C4-2B (cell line): Measurements from ENCODE around the gene ZNF837.

Source experiments
- H3K27ac ChIP-seq: fragments of 450-650 bp; 2 replicates; pipeline ENCODE4 v1.5.1; 2017
- ZFX ChIP-seq: fragments of 450-650 bp; IDR thresholded peaks from 2 replicates; pipeline ENCODE4 v1.6.1; 2017
- TF ChIP-seq, protein P1 (sequence below): fragments of 450-650 bp; conservative IDR thresholded peaks from 2 replicates; pipeline ENCODE4 v1.5.1; 2017; ENCODE audit warnings: mild to moderate bottlenecking

The ZNF837 gene

DNA sequence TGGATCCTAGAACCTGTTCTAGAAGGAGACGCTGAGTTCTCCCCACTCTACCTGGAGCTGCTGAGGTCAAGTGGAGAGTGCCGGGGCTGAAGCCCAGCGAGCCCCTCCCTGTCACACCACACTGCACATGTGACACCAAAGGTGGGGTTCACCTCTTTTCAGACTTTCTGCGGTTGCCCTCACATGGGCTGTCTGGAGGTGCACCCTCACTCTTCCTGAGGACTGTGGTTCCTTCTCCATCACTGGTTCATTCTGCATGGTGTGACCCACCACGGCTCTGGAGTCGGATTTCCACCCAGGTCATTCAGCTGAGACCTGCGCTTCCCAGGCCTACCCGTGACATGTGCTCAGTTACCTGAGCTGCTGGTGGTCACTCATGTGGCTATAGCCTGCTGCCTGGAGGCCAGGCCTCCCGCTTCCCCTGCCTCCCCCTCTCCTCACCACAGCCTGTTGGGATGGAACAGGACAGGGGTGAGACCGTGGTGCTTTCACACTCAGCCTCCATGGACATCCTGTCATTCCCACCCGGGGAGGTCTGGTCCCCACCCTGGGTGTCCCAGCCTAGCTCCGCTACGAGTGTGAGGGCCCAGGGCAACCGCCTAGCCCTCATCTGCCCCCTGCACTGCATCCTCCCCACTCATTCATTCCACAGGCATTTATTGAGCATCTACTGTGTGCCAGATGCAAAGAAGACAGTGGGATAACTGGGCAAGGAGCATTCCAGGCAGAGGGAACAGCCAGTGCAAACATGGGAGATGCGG lies 26.9 kb downstream of the ZNF837 start:
- TF ChIP-seq, protein P1, sequence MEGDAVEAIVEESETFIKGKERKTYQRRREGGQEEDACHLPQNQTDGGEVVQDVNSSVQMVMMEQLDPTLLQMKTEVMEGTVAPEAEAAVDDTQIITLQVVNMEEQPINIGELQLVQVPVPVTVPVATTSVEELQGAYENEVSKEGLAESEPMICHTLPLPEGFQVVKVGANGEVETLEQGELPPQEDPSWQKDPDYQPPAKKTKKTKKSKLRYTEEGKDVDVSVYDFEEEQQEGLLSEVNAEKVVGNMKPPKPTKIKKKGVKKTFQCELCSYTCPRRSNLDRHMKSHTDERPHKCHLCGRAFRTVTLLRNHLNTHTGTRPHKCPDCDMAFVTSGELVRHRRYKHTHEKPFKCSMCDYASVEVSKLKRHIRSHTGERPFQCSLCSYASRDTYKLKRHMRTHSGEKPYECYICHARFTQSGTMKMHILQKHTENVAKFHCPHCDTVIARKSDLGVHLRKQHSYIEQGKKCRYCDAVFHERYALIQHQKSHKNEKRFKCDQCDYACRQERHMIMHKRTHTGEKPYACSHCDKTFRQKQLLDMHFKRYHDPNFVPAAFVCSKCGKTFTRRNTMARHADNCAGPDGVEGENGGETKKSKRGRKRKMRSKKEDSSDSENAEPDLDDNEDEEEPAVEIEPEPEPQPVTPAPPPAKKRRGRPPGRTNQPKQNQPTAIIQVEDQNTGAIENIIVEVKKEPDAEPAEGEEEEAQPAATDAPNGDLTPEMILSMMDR, result no peak
- TF ChIP-seq ZFX, result no peak
- H3K27ac ChIP-seq, result no peak overlapping the region

DNA sequence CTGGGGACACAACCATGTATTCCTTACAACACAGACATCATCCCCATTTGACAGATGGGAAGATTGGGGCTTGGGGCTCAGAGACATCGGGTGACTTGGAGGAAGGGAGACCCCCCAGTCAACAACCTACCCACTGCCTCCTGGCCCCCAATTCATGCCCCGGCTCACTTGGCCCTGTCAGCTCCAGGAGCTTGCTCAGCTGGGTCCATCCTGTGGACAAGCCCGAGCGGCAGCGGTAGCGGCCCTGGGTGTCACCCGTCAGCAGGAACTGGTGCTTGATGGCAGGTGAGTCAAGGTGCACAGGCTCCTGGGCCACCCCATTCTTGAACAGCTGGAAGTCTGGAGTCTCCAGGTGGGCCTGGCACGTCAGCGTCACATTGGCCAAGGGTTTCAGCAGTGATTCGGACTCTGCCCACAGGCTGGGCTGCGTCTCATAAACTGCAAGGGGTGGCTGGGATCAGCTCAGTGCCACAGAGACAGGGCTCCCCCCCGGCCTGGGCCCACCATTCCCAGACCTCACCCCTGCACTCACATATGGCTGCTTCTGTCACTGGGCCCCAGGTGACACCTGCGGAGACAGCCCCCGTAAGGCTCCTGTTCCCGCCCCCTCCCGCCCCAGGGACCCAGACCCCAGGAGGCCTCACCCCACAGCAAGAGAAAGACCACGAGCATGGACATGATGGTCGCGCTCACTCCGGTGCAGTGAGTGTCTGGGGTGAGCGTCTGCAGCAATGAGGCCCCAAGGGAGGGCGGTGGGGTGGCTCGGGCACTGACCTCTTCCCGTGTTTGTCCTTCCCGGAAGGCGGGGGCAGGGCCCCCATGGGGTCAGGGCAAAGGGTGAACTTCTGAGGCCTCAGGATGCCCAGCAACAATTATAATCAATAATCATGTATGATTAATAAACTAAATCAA lies 27.8 kb downstream of the ZNF837 start, which contains the start of gene A1BG:
TSS of gene A1BG (minus strand) at position 733 of the 912 bp plus-strand sequence. CDS start at position 678, 55 bp downstream.
- no peak for TF ChIP-seq ZFX
- TF ChIP-seq, protein P1, result no peak
- H3K27ac ChIP-seq, result no peak within 1 kb of the TSS

DNA sequence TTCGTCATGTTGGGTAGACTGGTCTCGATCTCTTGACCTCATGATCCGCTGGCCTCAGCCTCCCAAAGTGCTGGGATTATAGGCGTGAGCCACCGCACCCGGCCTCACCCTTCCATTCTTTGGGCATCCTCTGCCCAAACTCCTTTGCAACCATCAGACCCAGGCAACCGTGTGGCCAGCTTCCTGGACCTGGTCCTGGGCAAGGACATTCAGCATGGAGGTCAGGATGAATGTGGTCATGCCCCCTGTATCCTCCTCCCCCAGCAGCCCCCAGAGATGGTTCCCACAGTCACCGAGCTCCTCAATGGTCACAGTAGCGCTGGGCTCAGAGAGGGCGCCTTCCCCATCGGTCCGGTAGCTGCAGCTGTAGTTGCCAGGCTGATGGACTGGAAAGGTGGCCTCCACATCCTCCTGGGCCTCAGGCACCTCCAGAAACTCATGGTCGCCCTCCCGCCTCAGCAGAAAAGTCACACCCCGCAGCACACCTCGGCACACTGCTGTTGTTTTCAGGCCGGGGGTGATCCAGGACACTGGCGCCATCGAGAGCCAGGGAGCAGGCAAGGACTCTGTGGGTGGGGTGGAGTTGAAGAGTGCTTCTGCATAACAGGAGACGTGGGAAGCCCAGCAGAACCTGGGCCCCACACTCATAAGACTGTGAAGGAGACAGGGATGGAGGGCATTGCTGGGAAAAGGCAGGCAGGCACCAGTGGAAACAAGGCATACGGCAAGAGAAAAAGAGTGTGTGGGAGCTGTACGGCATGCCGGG lies 28.7 kb downstream of the ZNF837 start:
- no peak for TF ChIP-seq ZFX
- TF ChIP-seq, protein P1, result no peak
- H3K27ac ChIP-seq, result no peak overlapping the region

DNA sequence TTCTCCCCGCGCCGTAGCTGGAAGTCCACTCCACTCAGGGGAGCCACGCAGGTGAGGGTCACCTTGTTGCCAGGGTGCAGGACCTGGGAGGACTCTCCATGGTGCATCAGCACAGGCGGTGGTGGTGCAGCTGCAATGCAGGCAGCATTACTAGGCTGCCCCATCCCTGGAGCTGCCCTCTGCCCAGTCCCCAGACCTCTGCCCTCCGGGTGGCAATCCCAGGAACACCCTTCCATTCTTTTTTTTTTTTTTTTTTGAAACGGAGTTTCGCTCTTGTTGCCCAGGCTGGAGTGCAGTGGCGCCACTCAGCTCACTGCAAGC lies 29.3 kb downstream of the ZNF837 start:
- TF ChIP-seq, protein P1, result no peak
- TF ChIP-seq ZFX, result no peak
- H3K27ac ChIP-seq, result no peak overlapping the region

DNA sequence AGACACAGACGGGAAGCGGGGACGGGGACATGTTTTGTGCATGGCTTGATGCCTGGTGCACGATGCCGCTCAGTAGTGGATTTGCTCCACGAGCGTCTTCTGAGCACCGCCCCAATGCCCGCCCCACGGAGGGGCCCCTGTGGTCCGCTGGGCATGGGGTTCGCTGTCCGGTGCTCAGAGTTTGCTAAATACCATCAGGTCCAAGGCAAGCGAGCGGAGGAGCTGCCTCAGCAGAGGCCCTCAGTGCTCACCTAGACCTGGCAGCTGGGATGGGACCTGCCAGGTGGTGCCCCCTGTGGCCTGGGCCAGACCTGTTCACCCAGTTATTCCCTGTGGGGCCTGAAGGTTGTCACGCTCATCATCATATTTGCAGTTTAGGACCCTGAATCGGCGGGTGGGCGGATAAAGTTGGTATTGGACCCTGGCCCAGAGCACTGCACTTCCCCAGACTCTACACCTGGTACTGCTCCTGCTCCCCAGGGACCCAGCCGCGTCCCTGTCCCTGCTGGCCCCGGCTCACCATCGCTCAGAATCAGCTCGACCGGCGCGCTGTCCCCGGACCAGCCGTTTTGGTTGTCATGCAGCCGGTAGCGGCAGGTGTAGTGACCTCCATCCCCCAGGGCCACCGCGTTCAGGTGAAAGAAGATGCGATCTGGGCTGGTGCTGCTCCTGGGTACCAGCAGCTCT lies 29.8 kb downstream of the ZNF837 start:
- H3K27ac ChIP-seq, result no peak overlapping the region
- TF ChIP-seq, protein P1, result no peak
- TF ChIP-seq ZFX, result no peak

DNA sequence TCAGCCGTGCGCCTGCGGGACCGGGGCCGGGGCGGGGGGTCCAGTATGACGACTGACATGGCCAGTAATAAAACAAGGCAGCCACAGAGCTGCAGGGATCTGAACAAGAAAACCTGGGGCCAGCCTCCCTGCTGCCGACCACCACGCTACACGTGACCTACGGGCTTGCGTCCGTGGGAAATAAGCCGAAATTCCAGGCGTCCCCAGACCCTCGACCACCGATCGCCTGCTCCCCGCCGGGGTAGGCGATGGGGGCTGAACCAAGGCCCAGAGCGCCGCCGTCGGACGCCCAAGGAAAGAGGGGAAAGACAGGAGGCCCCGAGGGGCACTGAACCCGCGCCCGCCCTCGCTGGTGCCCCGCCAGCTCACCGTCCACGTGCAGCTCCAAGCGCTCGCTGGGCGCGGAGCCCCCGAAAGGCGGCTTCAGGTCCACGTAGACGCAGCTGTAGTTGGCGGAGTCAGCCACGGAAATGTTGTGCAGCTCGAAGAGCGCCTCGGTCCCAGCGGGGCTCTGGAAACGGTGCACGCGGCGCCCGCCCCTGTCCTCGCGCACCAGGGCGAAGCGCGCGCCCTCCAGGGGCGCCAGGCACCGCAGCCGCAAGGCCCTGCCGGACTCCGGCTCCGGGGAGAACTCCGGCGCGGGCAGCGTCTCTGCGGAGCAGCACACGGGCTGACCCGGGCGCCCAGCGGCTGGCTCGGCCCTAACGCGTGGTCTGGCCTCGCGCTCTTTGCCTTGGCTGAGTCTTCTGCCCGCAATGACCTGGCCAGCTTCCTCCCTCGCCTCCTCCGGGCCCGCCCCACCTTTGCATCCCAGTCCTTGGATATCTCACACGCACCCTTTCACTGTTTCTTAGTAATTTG lies 30.6 kb downstream of the ZNF837 start:
- no peak overlapping the region for H3K27ac ChIP-seq
- no peak for TF ChIP-seq ZFX
- TF ChIP-seq, protein P1, result no peak
